B cell (primary cell): ENCODE measurements around the gene FKRP.

ENCODE experiments used
- CTCF ChIP-seq: fragments of 200-600 bp; IDR thresholded peaks from one replicate; pipeline ENCODE4 v1.8.0; 2022; ENCODE audit warnings: antibody characterized with exemption, mild to moderate bottlenecking
- EZH2 ChIP-seq: IDR thresholded peaks from 2 replicates; pipeline ENCODE4 v1.6.1; 2012; ENCODE audit warnings: borderline replicate concordance, low read depth, mild to moderate bottlenecking, moderate library complexity, low read length; ENCODE audit not compliant: insufficient read depth, poor library complexity, severe bottlenecking

- TF ChIP-seq CTCF (no peak), EZH2 (no peak)
These were observed 40.6 kb downstream of the FKRP start for GRCh38 chr19:46786236-46787039.
